ENCODE measurements around the gene TSHZ2. TPM values are rescaled to one million over a fixed set of nuclear protein-coding genes. Genes with fewer than 3 reads are reported as not detected.

The TSHZ2 gene
- total RNA-seq, 1 experiment from 2014 or later, result 0.07 TPM

DNA sequence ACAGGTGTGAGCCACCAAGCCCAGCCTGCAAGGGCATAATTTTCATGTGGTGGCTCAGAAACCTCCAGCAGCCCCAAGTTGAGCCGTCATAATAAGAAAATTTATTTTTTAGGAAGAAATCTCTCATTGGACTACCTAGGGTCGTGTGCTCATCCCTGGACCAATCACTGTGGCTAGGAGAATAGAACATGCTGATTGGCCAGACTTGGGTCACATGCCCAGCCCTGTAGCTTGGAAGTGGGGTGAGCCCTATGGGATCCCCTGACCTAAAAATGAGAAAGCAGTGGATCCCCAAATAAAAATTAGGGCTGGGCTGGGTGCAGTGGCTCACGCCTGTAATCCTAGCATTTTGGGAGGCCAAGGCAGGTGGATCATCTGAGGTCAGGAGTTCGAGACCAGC lies 466.2 kb downstream of the TSHZ2 start:
- no peak overlapping the region for H4K8ac ChIP-seq (replicated peaks; ENCODE audit: insufficient read length, low read depth, low read length)
- Mint-ChIP-seq H3K27me3 (ENCODE audit: low read depth) (no peaks in the 10 kb centered on the region; the same call in 1 of the 2 replicates), H3K9me3 (no peaks in the 10 kb centered on the region; a peak in 2 of 5 replicates), H3K4me1 (no peaks in the 10 kb centered on the region), H3K27ac (no peak overlapping the region), H3K36me3 (ENCODE audit: insufficient read depth in 1 of 3, low read depth in 3 of 3) (peaks cover 0 to 3% (median 0%) of the 10 kb centered on the region in 3 experiments; a peak in 1 of 7 replicates), H3K4me3 (no peak overlapping the region)
- H2BK12ac ChIP-seq (ENCODE audit: insufficient read length, low read depth, low read length), result no peak overlapping the region
- H3T11ph ChIP-seq (ENCODE audit: low read length), result no peak overlapping the region
- TF ChIP-seq, protein P1, sequence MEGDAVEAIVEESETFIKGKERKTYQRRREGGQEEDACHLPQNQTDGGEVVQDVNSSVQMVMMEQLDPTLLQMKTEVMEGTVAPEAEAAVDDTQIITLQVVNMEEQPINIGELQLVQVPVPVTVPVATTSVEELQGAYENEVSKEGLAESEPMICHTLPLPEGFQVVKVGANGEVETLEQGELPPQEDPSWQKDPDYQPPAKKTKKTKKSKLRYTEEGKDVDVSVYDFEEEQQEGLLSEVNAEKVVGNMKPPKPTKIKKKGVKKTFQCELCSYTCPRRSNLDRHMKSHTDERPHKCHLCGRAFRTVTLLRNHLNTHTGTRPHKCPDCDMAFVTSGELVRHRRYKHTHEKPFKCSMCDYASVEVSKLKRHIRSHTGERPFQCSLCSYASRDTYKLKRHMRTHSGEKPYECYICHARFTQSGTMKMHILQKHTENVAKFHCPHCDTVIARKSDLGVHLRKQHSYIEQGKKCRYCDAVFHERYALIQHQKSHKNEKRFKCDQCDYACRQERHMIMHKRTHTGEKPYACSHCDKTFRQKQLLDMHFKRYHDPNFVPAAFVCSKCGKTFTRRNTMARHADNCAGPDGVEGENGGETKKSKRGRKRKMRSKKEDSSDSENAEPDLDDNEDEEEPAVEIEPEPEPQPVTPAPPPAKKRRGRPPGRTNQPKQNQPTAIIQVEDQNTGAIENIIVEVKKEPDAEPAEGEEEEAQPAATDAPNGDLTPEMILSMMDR (conservative IDR thresholded peaks at IDR 0.05), result no peak
- H4K91ac ChIP-seq (ENCODE audit: insufficient read length, low read depth, low read length), result no peak overlapping the region
- H3K9me3 ChIP-seq (ENCODE audit: control insufficient read depth, low read depth, low read length), result no peaks in the 10 kb centered on the region
- no peak overlapping the region for H3K23ac ChIP-seq (ENCODE audit: insufficient read length, low read depth, low read length)
- no peak overlapping the region for H4K5ac ChIP-seq (ENCODE audit: insufficient read length, low read depth, low read length)
- H3K23me2 ChIP-seq (ENCODE audit: insufficient read length, low read depth, low read length, poor library complexity, severe bottlenecking), result no peaks in the 10 kb centered on the region
- no peak overlapping the region for H2BK20ac ChIP-seq (ENCODE audit: low read depth, low read length, poor library complexity, severe bottlenecking)
- no peak overlapping the region for H3K9ac ChIP-seq (ENCODE audit: extremely low read depth, insufficient read length, low read length)
- H3K4ac ChIP-seq (ENCODE audit: low read depth, low read length), result no peak overlapping the region
- no peak overlapping the region for H2BK5ac ChIP-seq (ENCODE audit: insufficient read length, low read length)
- no peak overlapping the region for H3K56ac ChIP-seq (ENCODE audit: insufficient read length, low read depth, low read length)
- H3K79me1 ChIP-seq (ENCODE audit: insufficient read depth, low read depth, low read length, poor library complexity, severe bottlenecking), result no peaks in the 10 kb centered on the region
- H3K27ac ChIP-seq (ENCODE audit: insufficient read length, low read depth, low read length), result no peak overlapping the region
- no peak overlapping the region for H2AFZ ChIP-seq (ENCODE audit: low read length)
- H3K14ac ChIP-seq (ENCODE audit: insufficient read depth, low read length), result no peak overlapping the region
- no CpG with 5 or more reads among the region's 4 CpGs for whole genome bisulfite sequencing (ENCODE audit: extremely low coverage, insufficient read length, low lambda C conversion rate)
- H2BK15ac ChIP-seq (ENCODE audit: low read depth, low read length), result no peak overlapping the region
- no peak overlapping the region for H3K4me2 ChIP-seq (ENCODE audit: insufficient read depth, insufficient read length, low read length)
- no peaks in the 10 kb centered on the region for H3K79me2 ChIP-seq (ENCODE audit: insufficient read depth, low read length)
- H2AK5ac ChIP-seq (ENCODE audit: insufficient read length, low read length), result no peak overlapping the region
- H3K4me1 ChIP-seq (ENCODE audit: insufficient read depth, low read length), result no peaks in the 10 kb centered on the region
- no peaks in the 10 kb centered on the region; the same call in 1 of the 2 replicates for H3K27me3 ChIP-seq (ENCODE audit: insufficient read depth, low read length)
- no peak for DNase-seq
- no peak overlapping the region for H2BK120ac ChIP-seq (ENCODE audit: low read depth, low read length, poor library complexity, severe bottlenecking)
- H4K20me1 ChIP-seq (ENCODE audit: control insufficient read depth, insufficient read depth, insufficient read length), result no peaks in the 10 kb centered on the region
- no peak overlapping the region for H3K18ac ChIP-seq (ENCODE audit: insufficient read length, low read depth, low read length)

All from H9 (cell line).